H1 (cell line): Measurements from ENCODE around the gene LENG1. TPM values are rescaled to one million over a fixed set of nuclear protein-coding genes. Genes with fewer than 3 reads are reported as not detected.

Source experiments
- CTCF ChIA-PET: fragments of 300-600 bp; sonication (Branson Sonifier 250); formaldehyde crosslinking; loops from one replicate; lab custom pipeline; 2021; ENCODE audit not compliant: partially characterized antibody; lab: Charles Lee
- POLR2A ChIA-PET: fragments of 300-600 bp; sonication (Branson Sonifier 250); formaldehyde crosslinking; loops from one replicate; lab custom pipeline; 2021; ENCODE audit warnings: inconsistent platforms; ENCODE audit not compliant: partially characterized antibody; lab: Charles Lee
- DNase-seq, 2 experiments: peaks; one replicate each; pipeline versions ENCODE4 v3.0.0 to v3.0.0-alpha.2; 2010 to 2022; ENCODE audit warnings: low spot score in 2 of 2, low read depth in 1 of 2, mixed read lengths in 1 of 2
- FAIRE-seq: peaks from 2 replicates; lab custom pipeline; 2011; peaks lifted over from hg19 to GRCh38; lab: Jason Lieb, UNC
- H2AFZ ChIP-seq: 2 replicates; pipeline ENCODE4 v1.8.1; 2012; ENCODE audit warnings: low read length, inconsistent platforms
- H2AK5ac ChIP-seq: 2 replicates; pipeline ENCODE4 v1.6.1; 2013; ENCODE audit warnings: low read depth, low read length
- H2BK120ac ChIP-seq: replicated peaks from 2 replicates; pipeline ENCODE3; 2013; ENCODE audit warnings: low read depth, low read length, inconsistent platforms
- H2BK12ac ChIP-seq: 2 replicates; pipeline ENCODE4 v1.6.1; 2013; ENCODE audit warnings: low read depth, low read length
- H2BK15ac ChIP-seq: 2 replicates; pipeline ENCODE4 v1.6.1; 2013; ENCODE audit warnings: low read length
- H2BK20ac ChIP-seq: 2 replicates; pipeline ENCODE4 v1.6.1; 2013; ENCODE audit warnings: low read length
- H2BK5ac ChIP-seq: 2 replicates; pipeline ENCODE4 v1.6.1; 2013; ENCODE audit warnings: low read depth, low read length
- H3K14ac ChIP-seq: 2 replicates; pipeline ENCODE4 v1.6.1; 2013; ENCODE audit warnings: inconsistent platforms; ENCODE audit not compliant: insufficient read length
- H3K18ac ChIP-seq: 2 replicates; pipeline ENCODE4 v1.6.1; 2013; ENCODE audit warnings: low read length; ENCODE audit errors: extremely low read depth
- H3K23ac ChIP-seq: 2 replicates; pipeline ENCODE4 v1.6.1; 2013; ENCODE audit warnings: inconsistent platforms; ENCODE audit not compliant: insufficient read length
- H3K23me2 ChIP-seq: 2 replicates; pipeline ENCODE4 v1.6.1; 2013; ENCODE audit warnings: low read depth, low read length
- H3K27ac ChIP-seq: 2 replicates; pipeline ENCODE4 v1.6.1; 2011; ENCODE audit warnings: low read depth, low read length, inconsistent platforms
- H3K27me3 ChIP-seq, 4 experiments: replicated peaks in 1 of 4; 1 replicate in 1 of 4; 2 replicates in 3 of 4; pipeline versions ENCODE4 v1.6.1 to v1.8.1; 2011 to 2013; ENCODE audit warnings: low read length in 3 of 4, mild to moderate bottlenecking in 3 of 4, inconsistent platforms in 2 of 4, mixed read lengths in 2 of 4, moderate library complexity in 1 of 4; ENCODE audit not compliant: control insufficient read depth in 3 of 4, insufficient read depth in 3 of 4; ENCODE audit errors: extremely low read depth in 1 of 4
- H3K36me3 ChIP-seq, 4 experiments: 2 replicates each; pipeline versions ENCODE4 v1.6.1 to v1.8.1; 2011 to 2013; ENCODE audit warnings: mild to moderate bottlenecking in 4 of 4, low read length in 3 of 4, moderate library complexity in 2 of 4, control low read depth in 1 of 4, inconsistent platforms in 1 of 4; ENCODE audit not compliant: insufficient read depth in 4 of 4, control insufficient read depth in 2 of 4
- H3K4ac ChIP-seq: replicated peaks from 2 replicates; pipeline ENCODE3; 2013; ENCODE audit warnings: low read length, low read depth, mixed read lengths, inconsistent platforms; ENCODE audit not compliant: insufficient read length
- H3K4me1 ChIP-seq, 4 experiments: replicated peaks in 1 of 4; 1 replicate in 1 of 4; 2 replicates in 3 of 4; pipeline versions ENCODE4 v1.6.1 to v1.8.1; 2011 to 2013; ENCODE audit warnings: low read length in 3 of 4, inconsistent platforms in 2 of 4, mixed read lengths in 1 of 4; ENCODE audit not compliant: insufficient read depth in 4 of 4, control insufficient read depth in 3 of 4
- H3K4me2 ChIP-seq, 2 experiments: 2 replicates each; pipeline versions ENCODE4 v1.6.1 to v1.8.1; 2011 to 2013; ENCODE audit warnings: low read depth in 2 of 2, low read length in 2 of 2, control low read depth in 1 of 2, inconsistent platforms in 1 of 2, mild to moderate bottlenecking in 1 of 2; ENCODE audit not compliant: insufficient read depth in 1 of 2
- H3K4me3 ChIP-seq, 4 experiments: fragments of 200-600, 300-600 bp in 1 of 4; sonication (generic), shearing (Covaris generic), sonication (Bioruptor Twin) in 1 of 4; 2 replicates each; pipeline versions ENCODE4 v1.5.1 to v1.8.1; 2011 to 2016; ENCODE audit warnings: low read length in 4 of 4, low read depth in 3 of 4, control low read depth in 2 of 4, inconsistent platforms in 2 of 4, mild to moderate bottlenecking in 2 of 4, mixed read lengths in 1 of 4, moderate library complexity in 1 of 4; ENCODE audit not compliant: insufficient read depth in 2 of 4; ENCODE audit errors: extremely low read depth in 1 of 4
- H3K56ac ChIP-seq: replicated peaks from 2 replicates; pipeline ENCODE3; 2013; ENCODE audit warnings: low read depth, mild to moderate bottlenecking, mixed read lengths, low read length, inconsistent platforms; ENCODE audit not compliant: insufficient read length
- H3K79me1 ChIP-seq: 2 replicates; pipeline ENCODE4 v1.6.1; 2013; ENCODE audit warnings: low read depth, low read length, control low read depth
- H3K79me2 ChIP-seq, 2 experiments: 2 replicates each; pipeline versions ENCODE4 v1.6.1 to v1.8.1; 2012 to 2013; ENCODE audit warnings: low read length in 2 of 2, mild to moderate bottlenecking in 2 of 2, inconsistent platforms in 1 of 2; ENCODE audit not compliant: insufficient read depth in 2 of 2, control insufficient read depth in 1 of 2
- H3K9ac ChIP-seq, 4 experiments: replicated peaks in 1 of 4; 1 replicate in 1 of 4; 2 replicates in 3 of 4; pipeline versions ENCODE4 v1.6.1 to v1.8.1; 2011 to 2013; ENCODE audit warnings: low read depth in 3 of 4, low read length in 3 of 4, control low read depth in 2 of 4, mild to moderate bottlenecking in 2 of 4, moderate library complexity in 2 of 4, inconsistent platforms in 1 of 4; ENCODE audit errors: extremely low read depth in 1 of 4
- H3K9me3 ChIP-seq, 2 experiments: 2 replicates each; pipeline versions ENCODE4 v1.6.1 to v1.8.1; 2012 to 2013; ENCODE audit warnings: mild to moderate bottlenecking in 2 of 2, moderate library complexity in 2 of 2, control low read depth in 1 of 2, inconsistent platforms in 1 of 2, low read depth in 1 of 2, low read length in 1 of 2, mixed read lengths in 1 of 2; ENCODE audit not compliant: insufficient read depth in 2 of 2
- H4K20me1 ChIP-seq, 2 experiments: replicated peaks in 1 of 2; 2 replicates each; pipeline versions ENCODE3 to v1.8.1; 2011 to 2013; ENCODE audit warnings: inconsistent platforms in 2 of 2, low read length in 2 of 2, mild to moderate bottlenecking in 1 of 2; ENCODE audit not compliant: insufficient read depth in 2 of 2, control insufficient read depth in 1 of 2
- H4K5ac ChIP-seq: 2 replicates; pipeline ENCODE4 v1.6.1; 2013; ENCODE audit warnings: low read length, low read depth, mixed read lengths, inconsistent platforms; ENCODE audit not compliant: insufficient read length
- H4K8ac ChIP-seq: 2 replicates; pipeline ENCODE4 v1.8.0; 2013; ENCODE audit warnings: mild to moderate bottlenecking, moderate library complexity, low read length, inconsistent platforms; ENCODE audit not compliant: insufficient read depth; ENCODE audit errors: extremely low read depth
- H4K91ac ChIP-seq: replicated peaks from 2 replicates; pipeline ENCODE3; 2013; ENCODE audit warnings: low read length, mixed read lengths, inconsistent platforms; ENCODE audit not compliant: insufficient read length
- MAFK ChIP-seq: IDR thresholded peaks from 2 replicates; pipeline ENCODE4 v1.6.1; 2012; ENCODE audit warnings: low read depth, mild to moderate bottlenecking, improper control_type of control experiment, low read length
- POLR2AphosphoS5 ChIP-seq: IDR thresholded peaks from 2 replicates; pipeline ENCODE4 v1.6.1; 2011; ENCODE audit warnings: low read depth, low read length
- WGBS, 2 experiments: shearing (Covaris generic) in 1 of 2; methylation state at CpG; one replicate each; pipeline versions ENCODE4 v1.1.6 to v1.1.7; 2013 to 2015; ENCODE audit warnings: low lambda C conversion rate in 2 of 2, mixed read lengths in 2 of 2, inconsistent platforms in 1 of 2, low coverage in 1 of 2, missing lambda C conversion rate in 1 of 2; ENCODE audit not compliant: insufficient replicate concordance in 2 of 2, insufficient coverage in 1 of 2, insufficient read length in 1 of 2; ENCODE audit errors: extremely low coverage in 1 of 2, missing lambda C conversion rate in 1 of 2; 5-methylcytosine and 5-hydroxymethylcytosine counted together
- polyA plus RNA-seq, 7 experiments: library from polyadenylated mRNA; depleted of rRNA in 3 of 7; stranded (reverse) in 5 of 7; unstranded in 2 of 7; fragments of >200 nt in 5 of 7; fragments of 200-250 nt in 2 of 7; gene quantifications; 1 replicate in 5 of 7; 2 replicates in 1 of 7; 4 replicates in 1 of 7; pipeline versions ENCODE4 v1.2.1 to v1.2.3, GENCODE V29; 2011 to 2013; ENCODE audit warnings: missing spikeins in 2 of 7, mixed read lengths in 2 of 7
- total RNA-seq: library from RNA; stranded (reverse); fragmentation: NEBNext Ultra II Directional; extraction: Animal tissue kit (Norgen Biotek cat#: 25700); gene quantifications from 2 replicates; pipeline ENCODE4 v1.2.1, GENCODE V29; 2021

LENG1 gene
- total and polyA plus RNA-seq, 2 of the 8 experiments (the other 6 are each of a cell fraction or from before 2014, with no cell fraction given) = 1.2 to 4.4 TPM

GRCh38 chr19:54154603-54155345, 4.7 kb downstream of the LENG1 start:
- no peak overlapping the region for H2BK15ac ChIP-seq
- no peak overlapping the region for H2AFZ ChIP-seq
- no peak overlapping the region for H3K4ac ChIP-seq
- no peaks in the 10 kb centered on the region for H3K9me3 ChIP-seq
- H3K56ac ChIP-seq = no peak overlapping the region
- no peak overlapping the region for H2BK120ac ChIP-seq
- peaks cover 11 to 22% of the 10 kb centered on the region in 2 experiments for H4K20me1 ChIP-seq
- no peak overlapping the region for H3K27ac ChIP-seq
- no peak overlapping the region for H3K23ac ChIP-seq
- H3K4me1 ChIP-seq = peaks cover 0 to 7% (median 4%) of the 10 kb centered on the region in 4 experiments; a peak in 3 of 7 replicates
- no peak overlapping the region for H2BK20ac ChIP-seq
- CTCF ChIA-PET = interaction anchor here (1.0 to 1.7 kb wide), 2 partner anchors 18 to 34 kb away, joined by 3 to 8 read pairs; partner anchors contain the start of gene CNOT3
- H3K36me3 ChIP-seq = peaks cover 27 to 60% (median 54%) of the 10 kb centered on the region in 4 experiments
- DNase-seq (no peak), FAIRE-seq (no peak)
- 90% methylated on average over 18 of the region's 18 CpGs; no CpG with 5 or more reads in 1 of the 2 experiments for WGBS, 2 experiments
- no peak overlapping the region for H3K14ac ChIP-seq
- H2BK5ac ChIP-seq = no peak overlapping the region
- H3K18ac ChIP-seq = no peak overlapping the region
- POLR2A ChIA-PET = interaction anchor here (1.3 to 14.8 kb wide), 2 partner anchors 16 to 49 kb away, joined by 3 to 348 read pairs; partner anchors contain the start of gene CNOT3
- H3K23me2 ChIP-seq = peaks cover 8% of the 10 kb centered on the region
- no peak overlapping the region for H3K4me2 ChIP-seq
- no peak overlapping the region for H2AK5ac ChIP-seq
- no peak overlapping the region for H3K4me3 ChIP-seq
- TF ChIP-seq MAFK (no peak), POLR2AphosphoS5 (peak; percentile 36; the same call in 1 of the 2 replicates)
- H3K27me3 ChIP-seq = no peaks in the 10 kb centered on the region
- H2BK12ac ChIP-seq = no peak overlapping the region
- H3K79me1 ChIP-seq = peaks cover 7% of the 10 kb centered on the region
- no peak overlapping the region for H4K91ac ChIP-seq
- no peaks in the 10 kb centered on the region for H3K79me2 ChIP-seq
- peak overlapping the region; percentile 57; the same call in 1 of the 2 replicates for H4K8ac ChIP-seq
- no peak overlapping the region for H4K5ac ChIP-seq
- H3K9ac ChIP-seq = no peak overlapping the region
